Gastroesophageal sphincter (tissue), 4 donors: ENCODE results near the gene DENND4C. TPM values are rescaled to one million over a fixed set of nuclear protein-coding genes. Genes with fewer than 3 reads are reported as not detected.
"Not testable (repeated sequence)": the region's sequence is repeated elsewhere in the genome, so short reads cannot be mapped to it uniquely, and the experiment has no call there.

ENCODE experiments used
- ATAC-seq: fragments of 150-250 bp; one replicate; pipeline ENCODE4 v1.9.1; 2016; ENCODE audit warnings: mild to moderate bottlenecking, moderate library complexity
- H3K27ac ChIP-seq, 4 donors: fragments of 200-600 bp; sonication (generic) in 3 of 4; 1 replicate in 3 of 4; 2 replicates in 1 of 4; pipeline ENCODE4 v1.5.1; 2016 to 2019
- H3K27me3 ChIP-seq: fragments of 200-600 bp; sonication (generic); one replicate; pipeline ENCODE4 v1.5.1; 2019
- H3K36me3 ChIP-seq, 2 donors: fragments of 200-600 bp; sonication (generic); one replicate each; pipeline ENCODE4 v1.5.1; 2019; ENCODE audit warnings: control low read depth in 1 of 2
- H3K4me1 ChIP-seq, 3 donors: fragments of 200-600 bp; sonication (generic); 1 replicate in 2 of 3; 2 replicates in 1 of 3; pipeline ENCODE4 v1.5.1; 2016 to 2019; ENCODE audit warnings: control low read depth in 2 of 3
- H3K4me3 ChIP-seq, 2 donors: fragments of 200-600 bp; sonication (generic); one replicate each; pipeline ENCODE4 v1.5.1; 2019; ENCODE audit warnings: mild to moderate bottlenecking in 1 of 2, moderate library complexity in 1 of 2
- H3K9me3 ChIP-seq, 3 donors: fragments of 200-600 bp; sonication (generic); one replicate each; pipeline ENCODE4 v1.5.1; 2017 to 2019; ENCODE audit warnings: control low read depth in 2 of 3
- CTCF ChIP-seq, 4 experiments: fragments of 200-600 bp in 2 of 4; fragments of 450-650 bp in 2 of 4; sonication (generic) in 1 of 4; IDR thresholded peaks; one replicate each; pipeline ENCODE4 v1.5.1; 2017 to 2019; ENCODE audit warnings: antibody characterized with exemption in 4 of 4, mild to moderate bottlenecking in 2 of 4, moderate library complexity in 2 of 4
- EP300 ChIP-seq: sonication (generic); formaldehyde crosslinking; IDR thresholded peaks from one replicate; pipeline ENCODE4 v1.6.1; 2017; ENCODE audit warnings: antibody characterized with exemption, mild to moderate bottlenecking
- POLR2A ChIP-seq, 2 donors: fragments of 450-650 bp; IDR thresholded peaks; one replicate each; pipeline ENCODE4 v1.6.1; 2017; ENCODE audit warnings: antibody characterized with exemption in 2 of 2, mild to moderate bottlenecking in 2 of 2, moderate library complexity in 1 of 2
- POLR2AphosphoS5 ChIP-seq: sonication (generic); formaldehyde crosslinking; IDR thresholded peaks from one replicate; pipeline ENCODE4 v1.6.1; 2017; ENCODE audit warnings: antibody characterized with exemption
- WGBS, 2 donors: methylation state at CpG; one replicate each; pipeline ENCODE4 v1.1.5; 2018; ENCODE audit warnings: low coverage in 1 of 2; 5-methylcytosine and 5-hydroxymethylcytosine counted together
- total RNA-seq, 4 donors: library from RNA; depleted of rRNA; stranded (reverse); fragments of >200 nt; gene quantifications; one replicate each; pipeline ENCODE4 v1.1.0, GENCODE V29; 2016

Gene DENND4C
- total RNA-seq, 4 donors from 2014 or later, result 72.9 to 117 (median 81.9) TPM

GRCh38 chr9:19186232-19186631, 44.3 kb upstream of the DENND4C start:
- no peak overlapping the region for H3K4me3 ChIP-seq

GRCh38 chr9:19188771-19189170, 41.7 kb upstream of the DENND4C start:
- H3K4me3 ChIP-seq, result no peak overlapping the region
- TF ChIP-seq CTCF (IDR thresholded peaks at IDR 0.05) (no peak), EP300 (no peak), POLR2AphosphoS5 (no peak), POLR2A (IDR thresholded peaks at IDR 0.05) (no peak)
- no peaks in the 10 kb centered on the region for H3K36me3 ChIP-seq
- no peak overlapping the region for H3K27ac ChIP-seq
- no peaks in the 10 kb centered on the region for H3K9me3 ChIP-seq
- no peaks in the 10 kb centered on the region for H3K27me3 ChIP-seq
- H3K4me1 ChIP-seq, result peaks cover 4 to 18% (median 14%) of the 10 kb centered on the region in 3 donors
- WGBS, 2 donors, result 91% methylated on average over 4 to 5 of the region's 5 CpGs
- no peak for ATAC-seq

More at GRCh38 chr9:19186232-19186631, 44.3 kb upstream of the DENND4C start:
- TF ChIP-seq POLR2AphosphoS5 (no peak), POLR2A (IDR thresholded peaks at IDR 0.05) (no peak), CTCF (IDR thresholded peaks at IDR 0.05) (no peak), EP300 (no peak)
- H3K9me3 ChIP-seq, result no peaks in the 10 kb centered on the region
- peaks cover 4 to 36% (median 17%) of the 10 kb centered on the region in 3 donors for H3K4me1 ChIP-seq
- ATAC-seq, result no peak
- H3K36me3 ChIP-seq, result no peaks in the 10 kb centered on the region
- 76 to 91% methylated on average over 2 of the region's 2 CpGs for WGBS, 2 donors
- H3K27ac ChIP-seq, result peak overlapping the region in 1 of 4 donors; percentile 86
- H3K27me3 ChIP-seq, result no peaks in the 10 kb centered on the region

- H3K4me1 ChIP-seq, result no peaks in the 10 kb centered on the region
- no peak overlapping the region for H3K4me3 ChIP-seq
- 100% methylated on average over 1 of the region's 1 CpG for WGBS, 2 donors
- H3K27ac ChIP-seq, result no peak overlapping the region
- H3K36me3 ChIP-seq, result no peaks in the 10 kb centered on the region
- H3K27me3 ChIP-seq, result no peaks in the 10 kb centered on the region
- TF ChIP-seq EP300, result no peak
- TF ChIP-seq POLR2AphosphoS5, result no peak
- TF ChIP-seq POLR2A (IDR thresholded peaks at IDR 0.05), result no peak
- no peak for TF ChIP-seq CTCF (IDR thresholded peaks at IDR 0.05)
- H3K9me3 ChIP-seq, result no peaks in the 10 kb centered on the region
- no peak for ATAC-seq
Measured at GRCh38 chr9:19192202-19193028, 38.1 kb upstream of the DENND4C start.

GRCh38 chr9:19193029-19193324, 37.5 kb upstream of the DENND4C start:
- H3K27ac ChIP-seq, result no peak overlapping the region
- ATAC-seq, result no peak

GRCh38 chr9:19193358-19193973, 37.0 kb upstream of the DENND4C start:
- WGBS, 2 donors, result 84 to 94% methylated on average over 2 of the region's 2 CpGs
- not testable (repeated sequence) for H3K36me3 ChIP-seq, H3K4me3 ChIP-seq, ATAC-seq, H3K4me1 ChIP-seq, H3K27ac ChIP-seq, H3K9me3 ChIP-seq, H3K27me3 ChIP-seq

More at GRCh38 chr9:19193029-19193324, 37.5 kb upstream of the DENND4C start:
- H3K27me3 ChIP-seq, result no peaks in the 10 kb centered on the region
- TF ChIP-seq POLR2AphosphoS5 (no peak), POLR2A (IDR thresholded peaks at IDR 0.05) (no peak), CTCF (IDR thresholded peaks at IDR 0.05) (no peak), EP300 (no peak)
- H3K9me3 ChIP-seq, result no peaks in the 10 kb centered on the region
- no peak overlapping the region for H3K4me3 ChIP-seq
- H3K4me1 ChIP-seq, result no peaks in the 10 kb centered on the region
- 73 to 95% methylated on average over 3 to 5 of the region's 5 CpGs for WGBS, 2 donors
- H3K36me3 ChIP-seq, result no peaks in the 10 kb centered on the region
